RWPE2 (cell line): ENCODE data around the gene SCEL.
"Not testable (repeated sequence)": the region's sequence is repeated elsewhere in the genome, so short reads cannot be mapped to it uniquely, and the experiment has no call there.

Experiments
- ATAC-seq: fragments of 200-7000 bp; cut with Tn5 transposase; 3 replicates; pipeline ENCODE4 v1.9.1; 2021; ENCODE audit warnings: low read depth
- DNase-seq: peaks from one replicate; pipeline ENCODE4 v3.0.0-alpha.2; 2020; ENCODE audit warnings: low spot score
- H3K27ac ChIP-seq: fragments of 450-650 bp; 2 replicates; pipeline ENCODE4 v1.5.1; 2017; ENCODE audit warnings: mild to moderate bottlenecking; ENCODE audit not compliant: poor library complexity, severe bottlenecking
- H3K27me3 ChIP-seq: fragments of 250-450 bp; sonication (Bioruptor Pico); 2 replicates; pipeline ENCODE4 v1.5.1; 2021; ENCODE audit warnings: mild to moderate bottlenecking, moderate library complexity; ENCODE audit not compliant: insufficient read depth, poor library complexity, severe bottlenecking
- H3K36me3 ChIP-seq: fragments of 250-450 bp; sonication (Bioruptor Pico); 2 replicates; pipeline ENCODE4 v1.5.1; 2020; ENCODE audit warnings: low read depth, mild to moderate bottlenecking, moderate library complexity
- H3K4me1 ChIP-seq: fragments of 250-450 bp; sonication (Bioruptor Pico); 2 replicates; pipeline ENCODE4 v1.5.1; 2021; ENCODE audit warnings: mild to moderate bottlenecking, moderate library complexity; ENCODE audit not compliant: insufficient read depth, poor library complexity, severe bottlenecking
- H3K4me3 ChIP-seq: fragments of 250-450 bp; sonication (Bioruptor Pico); 2 replicates; pipeline ENCODE4 v1.5.1; 2021; ENCODE audit warnings: mild to moderate bottlenecking, moderate library complexity; ENCODE audit not compliant: severe bottlenecking
- H3K9me3 ChIP-seq: fragments of 250-450 bp; sonication (Bioruptor Pico); 2 replicates; pipeline ENCODE4 v1.5.1; 2021; ENCODE audit warnings: mild to moderate bottlenecking, moderate library complexity; ENCODE audit not compliant: severe bottlenecking
- TF ChIP-seq, protein P1 (sequence below): fragments of 450-650 bp; IDR thresholded peaks from one replicate; pipeline ENCODE4 v1.5.1; 2017; ENCODE audit warnings: mild to moderate bottlenecking, moderate library complexity; ENCODE audit not compliant: poor library complexity, severe bottlenecking

The SCEL gene

DNA sequence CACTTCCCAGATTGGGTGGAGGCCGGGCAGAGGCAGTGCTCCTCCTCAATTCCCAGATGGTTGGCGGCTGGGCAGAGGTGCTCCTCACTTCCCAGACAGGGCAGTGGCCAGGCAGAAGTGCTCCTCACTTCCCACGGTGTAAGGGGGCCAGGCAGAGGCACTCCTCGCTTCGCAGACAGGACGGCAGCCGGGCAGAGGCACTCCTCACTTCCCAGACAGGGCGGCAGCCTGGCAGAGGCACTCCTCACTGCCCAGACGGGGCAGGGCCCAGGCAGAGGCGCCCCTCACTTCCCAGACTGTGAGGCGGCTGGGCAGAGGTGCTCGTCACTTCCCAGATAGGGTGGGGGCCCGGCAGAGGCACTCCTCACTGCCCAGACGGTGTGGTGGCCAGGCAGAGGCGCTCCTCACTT lies 125.3 kb downstream of the SCEL start:
- ATAC-seq (no peak), DNase-seq (peak; percentile 29)
- Histone ChIP-seq H3K27me3 (no peaks in the 10 kb centered on the region), H3K27ac (no peak overlapping the region), H3K4me1 (no peaks in the 10 kb centered on the region), H3K4me3 (no peak overlapping the region), H3K36me3 (no peaks in the 10 kb centered on the region), H3K9me3 (no peaks in the 10 kb centered on the region)
- TF ChIP-seq, protein P1, sequence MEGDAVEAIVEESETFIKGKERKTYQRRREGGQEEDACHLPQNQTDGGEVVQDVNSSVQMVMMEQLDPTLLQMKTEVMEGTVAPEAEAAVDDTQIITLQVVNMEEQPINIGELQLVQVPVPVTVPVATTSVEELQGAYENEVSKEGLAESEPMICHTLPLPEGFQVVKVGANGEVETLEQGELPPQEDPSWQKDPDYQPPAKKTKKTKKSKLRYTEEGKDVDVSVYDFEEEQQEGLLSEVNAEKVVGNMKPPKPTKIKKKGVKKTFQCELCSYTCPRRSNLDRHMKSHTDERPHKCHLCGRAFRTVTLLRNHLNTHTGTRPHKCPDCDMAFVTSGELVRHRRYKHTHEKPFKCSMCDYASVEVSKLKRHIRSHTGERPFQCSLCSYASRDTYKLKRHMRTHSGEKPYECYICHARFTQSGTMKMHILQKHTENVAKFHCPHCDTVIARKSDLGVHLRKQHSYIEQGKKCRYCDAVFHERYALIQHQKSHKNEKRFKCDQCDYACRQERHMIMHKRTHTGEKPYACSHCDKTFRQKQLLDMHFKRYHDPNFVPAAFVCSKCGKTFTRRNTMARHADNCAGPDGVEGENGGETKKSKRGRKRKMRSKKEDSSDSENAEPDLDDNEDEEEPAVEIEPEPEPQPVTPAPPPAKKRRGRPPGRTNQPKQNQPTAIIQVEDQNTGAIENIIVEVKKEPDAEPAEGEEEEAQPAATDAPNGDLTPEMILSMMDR: no peak

DNA sequence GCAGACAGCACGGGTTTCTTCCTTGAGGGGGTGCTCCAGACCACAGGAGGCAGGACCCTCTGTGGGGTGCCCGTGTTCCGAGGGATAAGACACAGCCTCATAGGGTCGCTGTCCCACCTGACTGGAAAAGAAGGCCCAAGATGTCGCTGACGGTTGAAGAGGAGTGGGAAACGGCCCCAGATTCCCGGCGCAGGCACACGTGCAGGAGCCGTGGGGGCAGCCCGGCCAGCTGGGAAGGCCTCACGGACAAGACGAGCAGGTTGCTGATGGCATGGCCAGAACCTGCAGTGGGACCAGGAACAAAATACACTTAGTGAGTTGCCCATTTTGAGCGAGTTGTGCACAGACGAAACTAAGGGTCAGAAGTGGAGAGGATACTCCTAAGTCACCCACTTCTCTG lies 126.8 kb downstream of the SCEL start:
- not testable (repeated sequence) for H3K9me3 ChIP-seq, DNase-seq, ATAC-seq, H3K27me3 ChIP-seq, H3K4me1 ChIP-seq, H3K4me3 ChIP-seq, H3K27ac ChIP-seq, H3K36me3 ChIP-seq

DNA sequence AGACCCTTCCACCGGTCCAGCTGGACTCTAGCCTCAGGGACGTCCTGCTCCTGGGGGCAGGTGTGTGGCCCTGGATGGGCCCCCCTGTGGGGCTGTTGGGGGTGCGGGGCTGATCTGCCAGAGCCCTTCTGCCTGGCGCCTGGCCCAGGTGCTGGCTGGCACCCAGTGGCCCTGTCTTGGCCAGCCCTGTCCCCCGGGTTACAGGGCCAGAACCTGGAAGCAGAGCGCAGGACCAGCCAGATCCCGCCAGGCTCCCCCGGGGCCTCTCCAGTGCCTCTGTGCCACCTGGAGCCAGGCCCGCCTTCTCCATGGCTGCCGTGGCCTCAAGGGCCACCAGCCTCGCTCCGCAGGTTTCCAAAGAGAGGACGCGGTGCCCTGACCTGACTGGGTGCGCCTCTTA lies 127.3 kb downstream of the SCEL start:
- H3K27me3 ChIP-seq, DNase-seq, H3K4me1 ChIP-seq, H3K27ac ChIP-seq, ATAC-seq, H3K9me3 ChIP-seq, H3K4me3 ChIP-seq, H3K36me3 ChIP-seq: not testable (repeated sequence)

DNA sequence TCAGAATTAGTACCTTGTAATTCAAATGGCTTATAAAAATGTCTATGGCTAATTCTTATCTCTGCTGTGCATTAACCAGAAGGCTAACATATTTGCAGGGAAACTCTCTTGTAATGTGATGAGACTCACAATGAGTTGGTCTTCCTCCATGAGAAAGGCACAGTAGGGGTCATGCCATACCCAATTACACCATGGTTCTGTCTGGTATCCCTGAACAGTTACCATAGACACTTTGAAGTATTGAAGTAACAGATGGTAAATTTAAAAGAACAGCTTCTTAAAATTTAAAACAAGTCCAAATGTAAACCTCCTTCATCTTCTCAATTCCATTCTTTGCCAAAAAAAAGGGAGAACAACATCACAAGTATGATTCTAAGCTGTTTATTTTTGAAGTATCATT lies 139.3 kb downstream of the SCEL start:
- Histone ChIP-seq H3K27ac (no peak overlapping the region), H3K27me3 (peaks cover 13% of the 10 kb centered on the region), H3K4me3 (no peak overlapping the region), H3K9me3 (no peaks in the 10 kb centered on the region), H3K4me1 (no peaks in the 10 kb centered on the region), H3K36me3 (no peaks in the 10 kb centered on the region)
- TF ChIP-seq, protein P1: no peak
- DNase-seq (no peak), ATAC-seq (no peak)

DNA sequence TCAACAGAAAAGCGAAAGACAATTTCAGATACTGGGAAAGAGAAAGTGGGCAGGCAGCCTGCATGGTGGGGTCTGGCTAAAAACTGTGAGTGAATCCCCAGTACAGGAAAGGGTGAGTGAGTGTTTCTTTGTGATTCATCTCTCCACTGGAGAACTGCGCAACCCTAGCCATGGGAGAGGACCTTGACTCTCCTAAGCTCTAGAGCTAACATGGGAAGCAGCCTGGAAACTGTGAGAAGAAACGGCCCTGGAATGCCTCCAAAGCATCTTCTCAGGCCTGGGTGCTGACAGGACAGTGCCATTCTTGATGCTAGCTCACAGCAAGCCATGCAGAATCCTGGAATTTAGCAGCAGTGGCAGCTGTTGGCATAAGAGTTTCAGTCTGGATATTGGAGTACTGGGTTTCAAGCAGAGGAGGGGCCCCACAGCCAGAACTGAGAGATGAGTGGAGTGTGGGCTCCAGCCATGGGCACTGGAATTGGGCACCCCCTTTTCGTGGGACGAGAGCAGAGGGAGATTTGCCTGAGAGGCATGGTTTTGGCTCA lies 143.3 kb downstream of the SCEL start:
- no peak for ATAC-seq
- no peaks in the 10 kb centered on the region for H3K4me1 ChIP-seq
- no peak overlapping the region for H3K27ac ChIP-seq
- no peak overlapping the region for H3K4me3 ChIP-seq
- TF ChIP-seq, protein P1: no peak
- H3K9me3 ChIP-seq: no peaks in the 10 kb centered on the region
- no peaks in the 10 kb centered on the region for H3K36me3 ChIP-seq
- no peak for DNase-seq
- no peaks in the 10 kb centered on the region for H3K27me3 ChIP-seq

DNA sequence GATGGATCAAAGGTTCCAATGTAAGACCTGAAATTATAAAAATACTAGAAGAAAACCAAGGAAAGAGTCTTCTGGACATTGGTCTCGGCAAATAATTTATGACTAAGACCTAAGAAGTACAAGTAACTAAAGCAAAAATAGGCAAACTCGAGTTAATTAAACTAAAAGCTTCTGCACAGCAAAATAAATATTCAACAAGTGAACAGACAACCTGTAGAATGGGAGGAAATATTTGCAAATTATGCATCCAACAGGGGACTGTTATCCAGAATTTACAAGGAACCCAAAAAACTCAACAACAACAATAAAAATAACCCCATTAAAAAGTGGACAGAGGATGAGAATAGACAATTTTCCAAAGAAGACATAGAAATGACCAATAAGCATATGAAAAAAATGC lies 152.3 kb downstream of the SCEL start:
- no peak for DNase-seq
- no peak overlapping the region for H3K27ac ChIP-seq
- H3K27me3 ChIP-seq: peaks cover 10% of the 10 kb centered on the region
- TF ChIP-seq, protein P1: no peak
- H3K36me3 ChIP-seq: no peaks in the 10 kb centered on the region
- H3K9me3 ChIP-seq: no peaks in the 10 kb centered on the region
- H3K4me3 ChIP-seq: no peak overlapping the region
- ATAC-seq: no peak
- no peaks in the 10 kb centered on the region for H3K4me1 ChIP-seq
